OCI-LY1 (cell line): Measurements from ENCODE around the gene NRP1.

Experiments used
- EZH2 ChIP-seq: fragments of 200-600 bp; sonication (generic), shearing (Covaris generic); IDR thresholded peaks from 2 replicates; pipeline ENCODE4 v1.8.0; 2017; ENCODE audit warnings: borderline replicate concordance, mixed run types, mild to moderate bottlenecking, antibody characterized with exemption, low read length, moderate library complexity, mixed read lengths
- TF ChIP-seq, protein P1 (sequence below): fragments of 200-600 bp; sonication (generic), shearing (Covaris generic); IDR thresholded peaks from 2 replicates; pipeline ENCODE4 v1.5.1; 2017; ENCODE audit warnings: mild to moderate bottlenecking, antibody characterized with exemption, low read length, moderate library complexity, mixed read lengths

DNA sequence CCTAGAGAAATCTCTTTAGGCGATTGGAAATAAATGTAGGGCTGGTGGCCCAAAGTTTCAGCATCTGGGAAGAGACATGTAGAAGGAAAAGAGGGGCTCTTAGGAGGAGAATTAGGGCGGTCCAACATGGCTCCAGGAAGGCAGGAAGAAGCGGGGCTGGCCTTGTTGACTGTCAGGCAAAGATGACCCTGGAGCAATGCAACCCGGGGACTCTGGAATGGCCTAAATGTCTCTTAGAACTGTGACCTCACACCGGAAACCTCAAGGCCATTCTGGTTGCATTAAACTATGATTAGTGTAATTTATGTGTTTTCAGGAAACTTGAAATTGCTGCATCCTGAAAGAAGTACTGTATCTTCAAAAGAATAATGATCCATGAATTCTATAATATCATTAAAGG, 66.8 kb downstream of the NRP1 start:
- TF ChIP-seq, protein P1, sequence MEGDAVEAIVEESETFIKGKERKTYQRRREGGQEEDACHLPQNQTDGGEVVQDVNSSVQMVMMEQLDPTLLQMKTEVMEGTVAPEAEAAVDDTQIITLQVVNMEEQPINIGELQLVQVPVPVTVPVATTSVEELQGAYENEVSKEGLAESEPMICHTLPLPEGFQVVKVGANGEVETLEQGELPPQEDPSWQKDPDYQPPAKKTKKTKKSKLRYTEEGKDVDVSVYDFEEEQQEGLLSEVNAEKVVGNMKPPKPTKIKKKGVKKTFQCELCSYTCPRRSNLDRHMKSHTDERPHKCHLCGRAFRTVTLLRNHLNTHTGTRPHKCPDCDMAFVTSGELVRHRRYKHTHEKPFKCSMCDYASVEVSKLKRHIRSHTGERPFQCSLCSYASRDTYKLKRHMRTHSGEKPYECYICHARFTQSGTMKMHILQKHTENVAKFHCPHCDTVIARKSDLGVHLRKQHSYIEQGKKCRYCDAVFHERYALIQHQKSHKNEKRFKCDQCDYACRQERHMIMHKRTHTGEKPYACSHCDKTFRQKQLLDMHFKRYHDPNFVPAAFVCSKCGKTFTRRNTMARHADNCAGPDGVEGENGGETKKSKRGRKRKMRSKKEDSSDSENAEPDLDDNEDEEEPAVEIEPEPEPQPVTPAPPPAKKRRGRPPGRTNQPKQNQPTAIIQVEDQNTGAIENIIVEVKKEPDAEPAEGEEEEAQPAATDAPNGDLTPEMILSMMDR, result no peak
- TF ChIP-seq EZH2, result no peak
